ES-I3 (cell line): ENCODE data around the gene USP44.

ENCODE experiments used
- H3K36me3 ChIP-seq: 2 replicates; pipeline ENCODE4 v1.6.1; 2013; ENCODE audit warnings: mild to moderate bottlenecking, low read length, control low read depth, moderate library complexity; ENCODE audit not compliant: insufficient read depth
- H3K4me1 ChIP-seq: 2 replicates; pipeline ENCODE4 v1.6.1; 2013; ENCODE audit warnings: mild to moderate bottlenecking, control low read depth, low read length; ENCODE audit not compliant: insufficient read depth
- H3K9ac ChIP-seq: 2 replicates; pipeline ENCODE4 v1.6.1; 2013; ENCODE audit warnings: low read depth, mild to moderate bottlenecking, low read length, moderate library complexity
- H3K9me3 ChIP-seq: 2 replicates; pipeline ENCODE4 v1.6.1; 2013; ENCODE audit warnings: mild to moderate bottlenecking, low read length, moderate library complexity; ENCODE audit not compliant: control insufficient read depth, insufficient read depth

USP44 gene

DNA sequence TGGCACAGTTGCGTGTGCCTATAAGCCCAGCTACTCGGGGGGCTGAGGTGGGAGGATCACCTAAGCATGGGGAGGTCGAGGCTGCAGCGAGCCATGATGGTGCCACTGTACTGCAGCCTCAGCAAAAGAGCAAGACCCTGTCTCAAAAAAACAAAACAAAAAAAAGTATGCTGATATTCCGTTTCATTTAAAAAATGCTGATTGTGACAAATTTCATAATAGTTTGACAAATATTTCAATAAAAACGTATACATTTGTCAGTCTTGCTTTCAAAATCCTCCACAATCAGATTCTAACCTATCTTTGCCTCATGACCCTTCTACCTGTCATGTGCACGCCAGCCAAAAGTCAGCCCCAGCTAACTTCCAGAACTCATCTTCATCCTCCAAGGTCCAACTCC lies 9.8 kb downstream of the USP44 start:
- Histone ChIP-seq H3K36me3 (no peaks in the 10 kb centered on the region), H3K4me1 (peaks cover 28% of the 10 kb centered on the region), H3K9me3 (no peaks in the 10 kb centered on the region), H3K9ac (no peak overlapping the region)

GRCh38 chr12:95538656-95539055 lies 12.6 kb downstream of the USP44 start:
- Histone ChIP-seq H3K4me1 (peaks cover 38% of the 10 kb centered on the region), H3K36me3 (peaks cover 4% of the 10 kb centered on the region), H3K9ac (peak overlapping the region; percentile 32; the same call in 1 of the 2 replicates), H3K9me3 (no peaks in the 10 kb centered on the region)

GRCh38 chr12:95538006-95538405 lies 13.3 kb downstream of the USP44 start:
- peaks cover 38% of the 10 kb centered on the region for H3K4me1 ChIP-seq
- peaks cover 10% of the 10 kb centered on the region for H3K36me3 ChIP-seq
- no peaks in the 10 kb centered on the region for H3K9me3 ChIP-seq
- no peak overlapping the region; the same call in 1 of the 2 replicates for H3K9ac ChIP-seq

DNA sequence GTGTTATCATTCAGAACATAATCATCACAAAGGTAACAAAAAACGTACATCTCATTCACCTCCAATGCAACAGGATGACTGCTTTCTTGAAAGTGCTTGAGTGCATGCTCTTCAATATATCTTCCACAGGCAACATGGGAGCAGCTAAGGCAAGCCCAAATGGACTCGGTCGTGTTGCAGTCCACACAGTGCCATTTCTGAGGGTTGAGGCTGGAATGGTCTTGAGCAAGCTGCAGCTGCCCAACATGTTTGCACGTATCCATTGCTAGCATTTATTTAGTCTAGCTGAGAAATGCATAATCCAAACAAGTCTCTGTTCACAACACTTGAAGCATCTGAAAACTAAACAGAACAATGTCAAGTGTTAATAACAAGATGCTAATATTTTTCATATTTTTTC lies 17.3 kb downstream of the USP44 start:
- Histone ChIP-seq H3K9me3 (no peaks in the 10 kb centered on the region; the same call in 1 of the 2 replicates), H3K36me3 (peaks cover 13% of the 10 kb centered on the region), H3K9ac (no peak overlapping the region), H3K4me1 (peaks cover 31% of the 10 kb centered on the region)

DNA sequence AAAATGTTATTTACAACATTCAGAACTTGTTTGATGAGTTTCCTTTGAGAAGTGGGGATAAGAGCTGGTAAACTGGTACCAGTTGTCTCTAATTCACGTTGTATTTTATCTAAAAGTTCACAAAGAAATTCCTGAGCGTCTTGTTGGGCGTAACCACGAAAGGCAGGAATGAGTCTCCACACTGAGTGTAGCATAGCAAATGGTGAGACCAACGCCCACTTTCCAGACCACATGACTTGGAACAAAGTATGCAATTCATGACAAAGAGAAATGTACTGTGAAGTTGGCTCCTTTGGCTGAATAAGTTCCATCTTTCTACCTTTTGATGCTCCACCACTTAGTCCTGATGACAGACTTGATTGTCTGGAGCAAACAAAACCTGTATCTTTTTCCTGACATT lies 18.4 kb downstream of the USP44 start:
- H3K4me1 ChIP-seq = peaks cover 20% of the 10 kb centered on the region
- no peak overlapping the region for H3K9ac ChIP-seq
- H3K9me3 ChIP-seq = no peaks in the 10 kb centered on the region; the same call in 1 of the 2 replicates
- peaks cover 13% of the 10 kb centered on the region for H3K36me3 ChIP-seq

- Histone ChIP-seq H3K4me1 (peaks cover 5% of the 10 kb centered on the region; the same call in 1 of the 2 replicates), H3K9me3 (no peaks in the 10 kb centered on the region; the same call in 1 of the 2 replicates), H3K36me3 (peaks cover 13% of the 10 kb centered on the region), H3K9ac (no peak overlapping the region)
Observed at GRCh38 chr12:95529693-95530225, 21.5 kb downstream of the USP44 start.

DNA sequence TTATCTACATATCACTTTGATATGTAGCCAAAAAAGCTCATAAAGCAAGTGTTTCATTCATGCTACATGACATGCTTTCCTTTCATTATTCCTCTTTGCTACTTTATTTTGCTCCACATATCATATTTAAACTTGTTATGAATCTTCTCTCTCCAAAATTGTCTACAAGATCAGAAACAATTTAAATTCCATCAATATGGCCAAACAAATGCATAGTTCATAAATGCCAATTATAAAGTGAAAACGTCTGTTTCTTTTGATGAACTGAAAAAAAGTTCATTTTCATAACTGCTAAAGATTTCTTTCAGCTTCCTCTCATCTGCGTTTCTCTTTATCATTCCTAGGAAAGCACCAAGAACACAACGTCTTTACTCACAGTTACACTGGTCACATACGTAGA lies 22.8 kb downstream of the USP44 start:
- Histone ChIP-seq H3K9me3 (no peaks in the 10 kb centered on the region; the same call in 1 of the 2 replicates), H3K36me3 (peaks cover 12% of the 10 kb centered on the region), H3K9ac (no peak overlapping the region), H3K4me1 (peaks cover 3% of the 10 kb centered on the region; the same call in 1 of the 2 replicates)

GRCh38 chr12:95522692-95523091 lies 28.6 kb downstream of the USP44 start:
- no peak overlapping the region for H3K9ac ChIP-seq
- peaks cover 12% of the 10 kb centered on the region for H3K4me1 ChIP-seq
- H3K36me3 ChIP-seq = peaks cover 34% of the 10 kb centered on the region
- no peaks in the 10 kb centered on the region for H3K9me3 ChIP-seq

DNA sequence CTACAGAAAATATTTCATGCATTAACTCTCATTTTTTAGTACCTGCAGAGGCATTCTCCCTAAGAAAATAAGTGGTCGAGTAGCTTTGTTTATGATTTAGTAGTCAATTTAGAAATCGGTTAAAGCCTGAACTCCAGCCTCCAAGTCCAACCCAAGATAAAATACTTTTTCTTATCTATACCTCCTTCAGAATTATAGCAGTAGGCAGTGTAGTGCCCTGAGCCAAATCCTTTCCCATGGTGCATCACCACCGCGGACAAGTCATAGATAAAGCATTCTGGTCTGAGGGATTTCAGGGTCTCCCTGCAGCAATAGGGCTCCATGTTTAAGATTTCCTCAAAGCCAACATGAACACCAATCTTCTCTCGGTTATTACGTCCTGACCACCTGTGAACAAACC lies 30.5 kb downstream of the USP44 start:
- no peaks in the 10 kb centered on the region for H3K9me3 ChIP-seq
- H3K36me3 ChIP-seq = peaks cover 34% of the 10 kb centered on the region
- H3K4me1 ChIP-seq = peaks cover 12% of the 10 kb centered on the region
- H3K9ac ChIP-seq = no peak overlapping the region

- peaks cover 12% of the 10 kb centered on the region for H3K4me1 ChIP-seq
- H3K9ac ChIP-seq = no peak overlapping the region
- no peaks in the 10 kb centered on the region for H3K9me3 ChIP-seq
- H3K36me3 ChIP-seq = peaks cover 34% of the 10 kb centered on the region
Observed at GRCh38 chr12:95518944-95519343, 32.3 kb downstream of the USP44 start.

GRCh38 chr12:95517246-95517645 lies 34.0 kb downstream of the USP44 start:
- no peak overlapping the region for H3K9ac ChIP-seq
- no peaks in the 10 kb centered on the region for H3K9me3 ChIP-seq
- H3K36me3 ChIP-seq = peaks cover 28% of the 10 kb centered on the region
- no peaks in the 10 kb centered on the region for H3K4me1 ChIP-seq

- peaks cover 25% of the 10 kb centered on the region for H3K36me3 ChIP-seq
Observed at GRCh38 chr12:95516757-95517156, 34.5 kb downstream of the USP44 start.

DNA sequence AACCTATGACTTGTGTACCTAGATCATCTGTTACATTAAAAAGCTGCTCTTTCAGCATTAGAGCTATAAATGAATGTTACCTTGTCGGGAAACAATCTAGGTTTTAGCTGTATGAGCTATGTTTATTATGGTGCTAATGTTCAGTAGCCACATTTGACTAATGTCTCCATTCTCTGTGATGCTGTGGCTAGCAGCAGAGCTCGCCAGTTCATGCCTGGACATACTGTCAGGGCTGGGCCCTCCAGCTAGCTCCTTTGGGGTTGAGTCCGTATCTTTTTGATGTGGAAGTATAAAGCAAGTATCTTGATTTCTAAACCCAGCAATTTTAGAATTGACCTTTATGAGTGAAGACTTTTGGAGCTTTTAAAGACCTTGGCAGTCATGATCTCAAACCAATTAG lies 36.1 kb downstream of the USP44 start:
- H3K9me3 ChIP-seq = no peaks in the 10 kb centered on the region
- no peak overlapping the region for H3K9ac ChIP-seq
- H3K36me3 ChIP-seq = peaks cover 13% of the 10 kb centered on the region
- H3K4me1 ChIP-seq = no peaks in the 10 kb centered on the region

More at GRCh38 chr12:95516757-95517156, 34.5 kb downstream of the USP44 start:
- H3K4me1 ChIP-seq = no peaks in the 10 kb centered on the region
- no peaks in the 10 kb centered on the region for H3K9me3 ChIP-seq
- no peak overlapping the region for H3K9ac ChIP-seq

- Histone ChIP-seq H3K9ac (no peak overlapping the region), H3K36me3 (peaks cover 15% of the 10 kb centered on the region), H3K9me3 (no peaks in the 10 kb centered on the region), H3K4me1 (no peaks in the 10 kb centered on the region)
Observed at GRCh38 chr12:95513599-95513998, 37.7 kb downstream of the USP44 start.

DNA sequence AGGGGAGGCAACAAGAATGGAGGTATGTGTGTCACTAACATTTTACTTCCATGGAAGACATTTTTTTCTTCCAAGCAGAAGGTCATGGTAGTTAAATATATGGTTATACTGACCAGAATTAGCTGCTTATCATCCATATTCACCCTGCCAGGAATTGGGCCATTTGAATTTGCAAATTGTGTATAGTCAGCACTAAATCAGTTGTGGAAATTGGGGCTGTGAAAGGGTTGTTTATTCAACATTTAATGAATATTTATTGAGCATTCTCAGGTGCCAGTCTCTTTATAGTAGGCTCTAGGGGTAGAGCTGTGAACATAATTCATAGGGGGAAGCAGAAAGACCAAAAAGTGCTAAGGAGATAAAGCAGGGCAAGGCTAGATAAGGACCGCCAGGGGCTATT lies 39.3 kb downstream of the USP44 start:
- Histone ChIP-seq H3K36me3 (peaks cover 22% of the 10 kb centered on the region), H3K4me1 (no peaks in the 10 kb centered on the region), H3K9ac (no peak overlapping the region), H3K9me3 (no peaks in the 10 kb centered on the region)
